Sigmoid colon (tissue), 4 donors: ENCODE measurements around the gene NRP2.

Experiments used
- EP300 ChIP-seq, 4 donors: sonication (generic); formaldehyde crosslinking; IDR thresholded peaks; one replicate each; pipeline ENCODE4 v1.6.1; 2017; ENCODE audit warnings: antibody characterized with exemption in 4 of 4
- POLR2A ChIP-seq, 2 donors: fragments of 450-650 bp; IDR thresholded peaks; one replicate each; pipeline ENCODE4 v1.6.1; 2016; ENCODE audit warnings: antibody characterized with exemption in 2 of 2, mild to moderate bottlenecking in 2 of 2, moderate library complexity in 2 of 2
- TF ChIP-seq, protein P1 (sequence below), 4 experiments: fragments of 450-650 bp in 3 of 4; fragments of 200-600 bp in 1 of 4; IDR thresholded peaks; one replicate each; pipeline ENCODE4 v1.5.1; 2016 to 2019; ENCODE audit warnings: antibody characterized with exemption in 4 of 4, mild to moderate bottlenecking in 3 of 4, moderate library complexity in 2 of 4

- TF ChIP-seq, protein P1, sequence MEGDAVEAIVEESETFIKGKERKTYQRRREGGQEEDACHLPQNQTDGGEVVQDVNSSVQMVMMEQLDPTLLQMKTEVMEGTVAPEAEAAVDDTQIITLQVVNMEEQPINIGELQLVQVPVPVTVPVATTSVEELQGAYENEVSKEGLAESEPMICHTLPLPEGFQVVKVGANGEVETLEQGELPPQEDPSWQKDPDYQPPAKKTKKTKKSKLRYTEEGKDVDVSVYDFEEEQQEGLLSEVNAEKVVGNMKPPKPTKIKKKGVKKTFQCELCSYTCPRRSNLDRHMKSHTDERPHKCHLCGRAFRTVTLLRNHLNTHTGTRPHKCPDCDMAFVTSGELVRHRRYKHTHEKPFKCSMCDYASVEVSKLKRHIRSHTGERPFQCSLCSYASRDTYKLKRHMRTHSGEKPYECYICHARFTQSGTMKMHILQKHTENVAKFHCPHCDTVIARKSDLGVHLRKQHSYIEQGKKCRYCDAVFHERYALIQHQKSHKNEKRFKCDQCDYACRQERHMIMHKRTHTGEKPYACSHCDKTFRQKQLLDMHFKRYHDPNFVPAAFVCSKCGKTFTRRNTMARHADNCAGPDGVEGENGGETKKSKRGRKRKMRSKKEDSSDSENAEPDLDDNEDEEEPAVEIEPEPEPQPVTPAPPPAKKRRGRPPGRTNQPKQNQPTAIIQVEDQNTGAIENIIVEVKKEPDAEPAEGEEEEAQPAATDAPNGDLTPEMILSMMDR (IDR thresholded peaks at IDR 0.05) = no peak
- TF ChIP-seq EP300 (IDR thresholded peaks at IDR 0.05) (no peak), POLR2A (IDR thresholded peaks at IDR 0.05) (no peak)
Measured at GRCh38 chr2:205733082-205733481, 50.8 kb downstream of the NRP2 start.
